Measurements from ENCODE around the gene PRPF31.

DNA sequence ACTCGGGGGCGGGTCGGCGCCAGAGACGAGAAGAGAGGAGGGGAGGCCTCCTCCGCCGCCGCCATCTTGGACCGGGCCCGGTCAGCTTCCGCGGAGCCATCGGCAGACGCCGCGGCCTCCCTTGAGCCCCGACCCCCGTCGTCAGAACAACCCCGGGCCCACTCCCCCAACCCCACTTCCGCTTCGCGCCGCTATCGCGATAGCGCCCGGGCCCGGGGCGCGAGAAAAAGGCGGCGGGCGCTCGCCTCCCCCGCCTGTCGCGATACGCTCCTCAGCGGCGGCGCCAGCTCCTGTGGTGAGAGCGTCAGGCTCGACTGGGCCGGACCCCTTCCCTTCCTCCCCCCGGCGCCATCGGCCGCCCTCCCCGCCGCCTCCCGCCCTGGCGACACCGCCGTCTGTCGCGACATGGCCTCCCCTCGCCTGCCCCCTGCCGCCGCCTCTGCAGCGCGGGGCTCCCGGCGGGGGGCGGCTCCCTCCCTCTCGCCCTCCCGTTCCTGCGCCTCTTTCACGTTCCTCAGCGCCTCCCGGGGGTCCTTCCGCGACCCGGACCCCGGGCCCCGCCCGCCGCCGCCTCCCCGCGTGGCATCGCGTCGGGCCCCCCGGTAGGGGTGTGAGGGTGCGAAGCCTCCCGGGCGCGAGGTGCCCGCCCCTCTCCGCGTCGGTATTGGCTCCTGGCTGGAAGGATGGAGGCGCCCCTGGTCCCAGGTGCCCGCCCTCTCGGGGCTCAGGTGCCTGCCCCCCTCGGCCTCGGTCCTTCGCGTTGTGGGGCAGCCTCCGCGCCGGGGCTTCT, 22.3 kb downstream of the PRPF31 start, which contains the start of gene CNOT3:
- TF ChIP-seq CTCF (conservative IDR thresholded peaks at IDR 0.05; ENCODE audit: low read length) = no peak
- TF ChIP-seq EZH2phosphoT487 (IDR thresholded peaks at IDR 0.05; ENCODE audit: borderline replicate concordance) = no peak

All from Loucy (cell line).